HUDEP-2 (cell line): ENCODE measurements around the gene TEAD4.

Source experiments
- DNase-seq, 76 experiments: peaks; one replicate each; lab custom pipeline; 2025; ENCODE audit not compliant: unreplicated experiment in 76 of 76; lab: John Stamatoyannopoulos, UW

Gene TEAD4

DNA sequence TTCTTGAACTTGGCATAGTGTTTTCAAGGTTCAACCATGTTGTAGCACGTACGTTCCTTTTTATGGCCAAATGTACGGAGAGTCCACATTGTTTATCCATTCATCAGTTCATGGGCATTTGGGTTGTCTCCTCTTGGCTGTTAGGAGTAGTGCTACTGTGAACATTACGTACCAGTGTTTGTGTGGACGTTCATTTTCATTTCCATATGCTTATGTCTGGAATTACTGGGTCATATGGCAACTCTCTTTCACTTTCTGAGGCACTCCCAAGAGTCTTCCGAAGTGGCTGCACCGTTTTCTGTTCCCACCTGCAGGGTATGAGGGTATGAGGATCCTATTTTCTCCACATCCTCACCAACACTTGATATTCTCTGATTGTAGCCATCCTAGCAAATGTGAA lies 68.9 kb downstream of the TEAD4 start:
- DNase-seq: no peak

DNA sequence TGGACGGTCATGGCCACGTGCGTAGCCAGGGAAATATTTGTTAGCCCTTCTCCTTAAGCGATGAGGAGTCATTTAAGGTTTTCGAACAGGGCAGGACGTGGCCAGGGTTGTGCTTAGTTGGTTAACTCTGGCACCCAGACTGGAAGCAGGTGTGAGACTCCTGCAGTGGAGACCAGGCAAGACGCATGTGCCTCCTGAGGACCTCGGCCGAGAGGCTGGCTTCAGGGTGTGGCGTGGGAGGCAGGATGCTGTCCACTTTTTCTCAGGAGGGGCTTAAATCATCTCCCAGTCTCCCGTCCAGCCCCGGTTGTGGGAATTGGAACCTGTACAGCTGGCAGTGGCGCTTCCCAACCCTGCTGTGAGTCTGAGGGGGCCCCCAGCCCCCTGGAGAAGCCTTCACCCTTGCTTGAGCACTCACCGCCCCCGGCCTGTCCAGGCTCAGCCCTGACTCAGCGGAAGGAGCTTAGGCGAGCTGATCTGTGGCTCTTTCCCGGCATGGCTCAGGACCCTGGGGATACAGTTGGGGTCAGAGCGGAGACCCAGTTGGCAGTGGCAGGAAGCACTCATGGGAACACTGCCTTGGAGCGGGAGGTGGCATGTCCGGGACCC lies 71.7 kb downstream of the TEAD4 start:
- DNase-seq: no peak

- no peak for DNase-seq
Observed at GRCh38 chr12:3032161-3032560, 73.0 kb downstream of the TEAD4 start.

GRCh38 chr12:3032770-3033538 lies 73.8 kb downstream of the TEAD4 start:
- DNase-seq: no peak

DNA sequence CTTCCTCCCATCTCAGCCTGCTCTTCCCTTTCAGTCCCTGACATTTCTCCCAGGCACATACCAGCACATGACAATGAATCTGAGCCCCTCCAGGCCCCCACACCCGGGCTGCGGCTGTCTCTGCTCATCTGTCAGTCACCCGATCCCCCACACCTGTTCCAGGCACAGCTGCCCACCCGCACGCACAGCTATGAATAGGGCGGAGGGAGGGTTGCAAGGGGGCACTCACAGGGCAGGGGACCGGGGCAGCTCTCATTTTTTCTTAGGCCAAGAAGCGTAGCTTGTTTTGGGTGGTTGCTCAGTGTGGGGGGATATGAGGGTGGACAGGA lies 74.3 kb downstream of the TEAD4 start:
- DNase-seq: no peak

DNA sequence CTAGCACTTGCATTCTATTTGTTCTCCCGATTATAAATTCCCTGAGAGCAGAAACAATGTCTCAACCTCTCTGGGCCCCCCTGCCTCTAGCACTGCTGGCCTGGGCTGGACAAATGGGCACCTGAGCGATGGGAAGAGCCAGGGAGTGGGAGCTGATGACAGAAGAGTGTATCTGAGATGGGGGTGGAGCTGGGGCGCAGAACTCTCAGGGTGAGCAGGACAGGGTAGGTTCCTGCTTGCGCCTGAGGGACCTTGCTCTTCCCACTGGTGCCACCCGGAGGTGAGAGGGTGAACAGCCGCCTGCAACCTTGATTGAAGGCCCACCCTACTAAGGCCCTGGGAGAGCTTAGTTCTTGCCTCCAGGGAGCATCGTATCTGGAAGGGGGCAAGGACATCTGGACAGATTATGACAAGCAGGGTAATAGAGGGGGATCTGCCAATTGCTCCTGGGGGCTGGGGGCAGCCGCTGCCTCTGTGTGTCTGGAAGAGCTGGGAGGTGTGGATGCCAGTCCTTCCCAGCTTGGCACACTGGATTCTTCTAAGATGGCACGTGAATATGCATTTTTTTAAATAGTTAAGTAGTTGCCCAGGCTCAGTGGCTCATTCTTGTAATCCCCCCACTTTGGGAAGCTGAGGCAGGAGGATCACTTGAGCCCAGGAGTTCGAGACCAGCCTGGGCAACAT lies 75.0 kb downstream of the TEAD4 start:
- peak in 59 of 76 experiments; percentile 4 to 73 (median 36) for DNase-seq

DNA sequence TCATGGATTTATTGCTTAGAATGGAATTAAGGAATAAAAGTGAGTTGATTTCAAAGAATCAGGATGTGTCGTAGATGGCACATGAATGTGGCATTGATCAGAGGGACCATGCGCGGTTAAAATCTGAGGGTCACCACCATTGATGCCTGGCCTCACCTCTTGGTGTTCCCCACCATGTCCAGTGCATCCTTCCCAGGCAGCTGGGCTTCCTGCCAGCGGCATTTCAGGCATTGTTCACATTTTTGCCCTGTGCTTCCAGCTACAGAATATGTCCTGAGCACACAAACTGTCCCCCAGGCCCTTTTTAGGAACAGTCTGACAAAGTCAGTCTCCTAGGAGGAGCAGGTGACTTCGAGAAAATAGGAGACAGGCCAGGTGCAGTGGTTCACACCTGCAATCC lies 76.0 kb downstream of the TEAD4 start:
- DNase-seq: no peak

DNA sequence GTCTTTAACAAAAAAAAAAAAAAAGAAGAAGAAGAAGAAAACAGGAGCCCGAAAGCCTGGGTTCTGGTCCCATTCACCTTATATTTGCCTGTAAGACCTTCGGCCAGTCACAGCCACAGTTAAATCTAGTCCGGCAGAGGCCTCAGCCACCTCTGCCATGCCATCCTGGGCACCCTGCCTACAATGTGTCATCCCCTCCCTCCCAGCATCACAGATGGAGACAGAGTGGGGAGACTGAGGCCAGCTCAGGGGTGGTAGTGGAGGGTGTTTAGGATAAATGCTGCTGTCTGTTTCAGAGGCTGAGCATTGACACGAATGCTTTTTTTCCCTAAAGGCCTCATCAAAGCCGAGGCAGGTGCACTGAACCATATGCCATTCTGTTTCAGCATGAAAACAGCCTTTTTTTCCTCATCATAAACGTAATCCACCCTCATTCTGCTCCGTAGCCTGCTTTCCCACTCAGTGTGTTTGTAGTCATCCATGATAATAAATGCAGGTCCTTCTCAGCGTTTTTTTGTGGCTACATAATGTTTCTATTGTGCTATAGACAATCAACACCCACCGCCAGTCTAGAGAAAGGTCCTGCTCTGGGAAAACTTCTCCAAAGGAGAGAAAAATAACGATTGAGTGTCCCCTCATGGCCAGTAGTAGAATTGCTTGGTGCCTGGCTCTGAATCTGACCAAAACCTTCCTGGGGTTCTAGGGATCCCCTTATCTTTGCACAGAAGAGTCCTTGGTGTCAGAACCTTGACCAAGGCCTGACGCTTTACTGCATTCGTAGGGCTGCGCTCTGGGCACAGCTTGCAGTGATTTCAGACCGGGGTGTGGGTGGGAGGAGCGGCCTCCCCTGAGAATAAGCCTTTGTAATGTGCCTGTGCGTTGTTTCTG lies 76.9 kb downstream of the TEAD4 start:
- DNase-seq: peak in 2 of 76 experiments; percentile 1 to 5

GRCh38 chr12:3036901-3037600 lies 77.9 kb downstream of the TEAD4 start:
- DNase-seq: no peak

GRCh38 chr12:3038166-3038565 lies 79.0 kb downstream of the TEAD4 start:
- no peak for DNase-seq

DNA sequence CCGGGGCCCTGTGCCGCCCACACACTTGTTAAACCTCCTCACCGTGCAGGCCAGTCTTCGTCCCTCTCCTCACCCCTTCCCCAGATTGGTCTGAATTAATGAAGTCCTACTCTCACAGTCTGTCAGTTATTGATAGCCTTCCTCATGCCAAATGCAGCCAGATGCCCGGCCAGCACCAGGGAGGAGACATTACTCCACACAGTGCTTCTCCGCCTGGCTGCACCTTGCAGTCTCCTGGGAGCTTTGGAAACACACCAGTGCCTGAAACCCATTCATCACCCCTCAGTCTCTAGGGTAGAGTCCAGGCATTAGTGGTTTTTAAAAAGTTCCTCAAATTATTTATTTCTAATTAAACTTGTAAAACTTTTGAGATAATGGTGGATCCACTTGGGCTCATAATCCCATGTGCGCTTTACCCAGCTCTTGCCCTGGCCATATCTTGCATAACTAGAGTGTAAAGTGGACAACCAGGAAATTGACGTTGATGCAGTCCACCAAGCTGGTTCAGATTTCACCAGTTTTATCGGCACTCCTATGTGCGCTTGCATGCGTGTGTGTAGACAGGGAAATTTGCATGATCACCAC lies 79.8 kb downstream of the TEAD4 start:
- no peak for DNase-seq

DNA sequence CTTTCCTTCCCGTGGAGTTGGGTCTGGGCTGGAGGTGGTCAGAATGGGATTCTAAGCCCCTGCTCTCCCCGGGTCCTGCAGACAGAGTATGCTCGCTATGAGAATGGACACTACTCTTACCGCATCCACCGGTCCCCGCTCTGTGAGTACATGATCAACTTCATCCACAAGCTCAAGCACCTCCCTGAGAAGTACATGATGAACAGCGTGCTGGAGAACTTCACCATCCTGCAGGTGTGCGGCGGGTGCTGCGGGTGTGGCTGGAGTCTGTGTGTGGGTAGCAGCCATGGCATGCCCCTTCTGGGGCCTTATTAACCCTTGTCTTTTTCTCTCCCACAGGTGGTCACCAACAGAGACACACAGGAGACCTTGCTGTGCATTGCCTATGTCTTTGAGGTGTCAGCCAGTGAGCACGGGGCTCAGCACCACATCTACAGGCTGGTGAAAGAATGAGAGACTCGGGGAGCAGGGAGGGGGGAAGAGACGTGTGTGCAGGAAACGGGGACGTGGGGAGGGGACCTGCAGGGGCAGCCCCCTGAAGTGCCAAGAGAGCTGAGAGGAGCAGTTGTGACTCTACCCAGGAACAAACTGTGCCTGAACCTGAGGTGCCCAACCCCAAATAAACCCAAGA lies 80.9 kb downstream of the TEAD4 start:
- DNase-seq: no peak

DNA sequence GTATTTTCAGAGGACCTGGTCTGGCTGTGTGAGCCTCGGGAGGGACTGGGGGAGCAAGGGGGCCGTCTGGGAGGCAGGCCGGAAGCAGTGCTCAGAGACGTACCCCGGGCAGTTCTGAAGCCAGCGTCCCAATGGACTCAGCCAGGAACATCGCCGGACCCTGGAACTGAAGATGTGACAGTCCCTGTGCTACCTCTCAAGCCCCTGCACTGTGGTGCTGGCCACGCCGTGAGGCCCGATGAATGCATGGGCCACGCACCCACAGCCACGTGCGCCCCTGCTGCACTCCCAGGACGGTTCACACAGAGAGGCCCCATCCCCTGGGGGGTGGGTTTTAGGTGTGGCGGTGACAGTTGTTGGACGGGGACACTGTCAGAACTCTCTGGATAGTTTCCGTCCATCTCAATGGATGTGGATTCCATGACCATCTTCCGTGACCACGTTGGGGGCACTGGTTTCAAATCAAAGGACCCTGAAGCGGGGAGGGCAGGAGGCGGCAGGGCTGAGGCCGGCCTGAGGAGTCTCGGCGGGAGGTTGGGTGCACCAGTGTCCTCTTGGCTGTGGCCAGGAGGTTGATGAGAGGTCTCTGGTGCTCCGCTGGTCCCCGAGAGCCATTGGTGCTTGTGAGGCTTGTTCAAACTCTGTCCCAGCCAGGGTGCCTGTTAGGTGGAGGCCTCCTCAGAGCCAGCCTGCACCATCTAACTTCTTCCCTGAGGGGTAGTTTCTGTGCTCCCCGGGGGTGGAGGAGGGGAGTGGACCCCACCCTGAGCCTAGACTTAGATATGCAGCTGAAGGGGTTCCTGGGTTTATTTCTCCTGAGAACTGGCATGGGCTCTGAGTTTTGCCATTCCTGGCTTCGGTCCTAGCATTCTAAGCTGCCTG lies 81.7 kb downstream of the TEAD4 start:
- DNase-seq: no peak

- peak in 72 of 76 experiments; percentile 1 to 79 (median 52) for DNase-seq
Observed at GRCh38 chr12:3041558-3042164, 82.5 kb downstream of the TEAD4 start.

DNA sequence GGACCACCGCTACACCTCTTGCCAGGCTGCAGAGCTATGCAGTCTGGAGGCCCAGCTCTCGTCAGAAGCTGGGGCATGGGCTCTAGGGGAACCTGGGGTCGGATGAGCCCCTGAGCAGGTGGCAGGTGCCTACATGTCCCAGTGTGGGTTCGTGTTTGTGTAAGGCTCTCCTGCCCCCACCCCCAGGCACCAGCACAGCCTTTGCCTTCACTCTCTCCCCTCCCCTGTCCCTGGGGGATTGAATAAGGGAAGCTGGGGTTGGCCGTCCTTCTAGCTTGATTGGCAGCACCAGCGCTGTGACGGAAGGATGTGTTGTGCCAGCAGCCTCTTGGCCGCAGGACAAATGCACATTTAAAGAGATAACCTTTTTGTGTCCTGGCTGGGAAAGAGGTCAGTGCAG lies 83.2 kb downstream of the TEAD4 start:
- no peak for DNase-seq

- no peak for DNase-seq
Observed at GRCh38 chr12:3042826-3043225, 83.6 kb downstream of the TEAD4 start.

- DNase-seq: no peak
Observed at GRCh38 chr12:3043406-3043805, 84.2 kb downstream of the TEAD4 start.

DNA sequence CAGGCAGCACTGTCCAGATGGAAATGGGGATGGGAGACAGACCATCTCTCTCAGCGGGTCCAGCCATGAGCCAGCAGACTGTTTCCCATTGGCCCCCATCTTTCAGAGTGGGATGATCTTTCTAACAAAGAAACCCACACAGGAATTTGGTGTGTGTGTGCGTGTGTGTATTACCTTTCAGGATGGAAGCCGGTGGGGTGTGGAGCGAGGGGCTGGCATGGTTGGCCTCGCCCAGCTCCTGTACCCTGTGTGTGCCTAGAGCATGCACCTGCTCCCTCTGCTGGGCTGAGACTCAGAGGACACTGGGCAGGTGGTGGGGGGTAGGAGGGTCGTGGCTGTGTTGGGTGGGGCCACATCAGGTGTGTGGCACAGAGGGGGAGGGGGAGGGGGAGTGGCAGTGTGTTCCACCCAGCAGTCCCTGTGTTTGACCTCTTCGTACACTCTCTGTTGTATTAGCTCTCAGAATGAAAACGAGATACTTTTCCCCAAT lies 85.0 kb downstream of the TEAD4 start:
- DNase-seq: no peak
